Hematopoietic multipotent progenitor cell treated with erythropoietin and hydrocortisone succinate and interleukin-3 and kit ligand, for 8 days (in vitro differentiated cells): Measurements from ENCODE around the gene C6orf89.
"Not testable (repeated sequence)": the region's sequence is repeated elsewhere in the genome, so short reads cannot be mapped to it uniquely, and the experiment has no call there.

Experiments used
- DNase-seq: peaks from one replicate; pipeline ENCODE4 v3.0.0-alpha.2; 2015

The C6orf89 gene

GRCh38 chr6:36888654-36889481, 3.1 kb downstream of the C6orf89 start:
- DNase-seq: peak; percentile 91

- DNase-seq: peak; percentile 54
Observed at GRCh38 chr6:36890112-36890663, 4.4 kb downstream of the C6orf89 start.

- DNase-seq: not testable (repeated sequence)
Observed at GRCh38 chr6:36891153-36891552, 5.4 kb downstream of the C6orf89 start.

- DNase-seq: no peak
Observed at GRCh38 chr6:36893976-36894932, 8.5 kb downstream of the C6orf89 start.

- peak; percentile 27 for DNase-seq
Observed at GRCh38 chr6:36897609-36898008, 11.9 kb downstream of the C6orf89 start.

- no peak for DNase-seq
Observed at GRCh38 chr6:36904114-36904513, 18.4 kb downstream of the C6orf89 start.

GRCh38 chr6:36904851-36905393, 19.2 kb downstream of the C6orf89 start:
- DNase-seq: no peak

GRCh38 chr6:36906539-36907325, 21.0 kb downstream of the C6orf89 start:
- no peak for DNase-seq

- peak; percentile 59 for DNase-seq
Observed at GRCh38 chr6:36907781-36908180, 22.0 kb downstream of the C6orf89 start.

GRCh38 chr6:36908747-36909146, 23.0 kb downstream of the C6orf89 start:
- DNase-seq: peak; percentile 32

- no peak for DNase-seq
Observed at GRCh38 chr6:36912030-36912454, 26.3 kb downstream of the C6orf89 start.

GRCh38 chr6:36912586-36912985, 26.8 kb downstream of the C6orf89 start:
- DNase-seq: no peak

GRCh38 chr6:36913082-36913481, 27.3 kb downstream of the C6orf89 start:
- no peak for DNase-seq

GRCh38 chr6:36914227-36914794, 28.6 kb downstream of the C6orf89 start:
- no peak for DNase-seq

GRCh38 chr6:36915599-36915998, 29.8 kb downstream of the C6orf89 start:
- no peak for DNase-seq

GRCh38 chr6:36916126-36916525, 30.4 kb downstream of the C6orf89 start:
- DNase-seq: no peak

- DNase-seq: no peak
Observed at GRCh38 chr6:36917541-36918193, 31.9 kb downstream of the C6orf89 start.

- no peak for DNase-seq
Observed at GRCh38 chr6:36920049-36920448, 34.3 kb downstream of the C6orf89 start.

GRCh38 chr6:36920546-36920945, 34.8 kb downstream of the C6orf89 start:
- no peak for DNase-seq

GRCh38 chr6:36924131-36924530, 38.4 kb downstream of the C6orf89 start:
- DNase-seq: no peak

GRCh38 chr6:36924778-36925374, 39.1 kb downstream of the C6orf89 start:
- DNase-seq: no peak
